Adrenal gland (tissue), 12 donors: ENCODE measurements around the gene LMAN1L. TPM values are rescaled to one million over a fixed set of nuclear protein-coding genes. Genes with fewer than 3 reads are reported as not detected.

ENCODE experiments used
- DNase-seq, 7 donors: peaks; one replicate each; pipeline ENCODE4 v3.0.0-alpha.2; 2019 to 2020
- H3K27ac ChIP-seq, 5 donors: fragments of 200-600 bp; sonication (generic) in 4 of 5; 1 replicate in 3 of 5; 2 replicates in 2 of 5; pipeline versions ENCODE4 v1.5.1 to v1.8.0; 2016 to 2020; ENCODE audit warnings: mild to moderate bottlenecking in 1 of 5
- H3K27me3 ChIP-seq: fragments of 200-600 bp; 2 replicates; pipeline ENCODE4 v1.8.0; 2021
- H3K36me3 ChIP-seq, 2 donors: fragments of 200-600 bp; replicated peaks in 1 of 2; 1 replicate in 1 of 2; 2 replicates in 1 of 2; pipeline versions ENCODE4 v1.5.1 to v1.8.0; 2018 to 2022
- H3K4me1 ChIP-seq, 2 donors: fragments of 200-600 bp; replicated peaks in 1 of 2; 1 replicate in 1 of 2; 2 replicates in 1 of 2; pipeline versions ENCODE4 v1.5.1 to v1.8.0; 2018 to 2021
- H3K4me3 ChIP-seq, 4 donors: fragments of 200-600 bp; sonication (generic) in 3 of 4; one replicate each; pipeline ENCODE4 v1.5.1; 2016 to 2018
- H3K9me3 ChIP-seq, 3 donors: fragments of 200-600 bp; sonication (generic) in 1 of 3; replicated peaks in 1 of 3; 1 replicate in 2 of 3; 2 replicates in 1 of 3; pipeline versions ENCODE4 v1.5.1 to v1.8.0; 2016 to 2021
- POLR2A ChIP-seq, 2 donors: fragments of 450-650 bp; IDR thresholded peaks; one replicate each; pipeline ENCODE4 v1.6.1; 2017; ENCODE audit warnings: antibody characterized with exemption in 2 of 2, mild to moderate bottlenecking in 2 of 2, moderate library complexity in 1 of 2
- WGBS, 4 donors: extraction: QIAGEN DNeasy Blood & Tissue Kit in 2 of 4; methylation state at CpG; one replicate each; pipeline versions ENCODE4 v1.1.5 to v1.1.7; 2013 to 2017; 5-methylcytosine and 5-hydroxymethylcytosine counted together
- intact Hi-C, 2 donors: fragments of 100-400 bp; cut with DNase I; formaldehyde crosslinking; loops; one replicate each; pipeline versions ENCODE4 v1.14.1 to v1.15.0; 2022 to 2023
- polyA plus RNA-seq, 3 donors: library from polyadenylated mRNA; stranded (reverse); fragments of 200-250 nt in 2 of 3; fragments of 350-450 nt in 1 of 3; fragmentation: Illumina TruSeq in 1 of 3; extraction: RNeasy Lipid Tissue Mini Kit (QIAGEN cat#74804) in 1 of 3; gene quantifications; one replicate each; pipeline ENCODE4 v1.2.3, GENCODE V29; 2013 to 2014
- total RNA-seq, 9 donors: library from RNA; depleted of rRNA in 4 of 9; stranded (reverse); fragments of >200 nt in 4 of 9; fragments of 120-200 nt in 1 of 9; fragmentation: NEBNext Ultra II Directional in 1 of 9; extraction: Animal tissue kit (Norgen Biotek cat#: 25700) in 1 of 9; gene quantifications; one replicate each; pipeline versions ENCODE4 v1.1.0 to v1.2.4, GENCODE V29; 2013 to 2023
- TF ChIP-seq, protein P1 (sequence below), 6 experiments: fragments of 450-650 bp in 4 of 6; fragments of 200-600 bp in 2 of 6; sonication (generic) in 1 of 6; IDR thresholded peaks; 1 replicate in 5 of 6; 2 replicates in 1 of 6; pipeline versions ENCODE4 v1.5.1 to v1.8.0; 2016 to 2021; ENCODE audit warnings: antibody characterized with exemption in 6 of 6, mild to moderate bottlenecking in 2 of 6, moderate library complexity in 1 of 6
- donor health status: healthy with polysubstance abuse.
- donor health status: Bipolar disorder and iron deficiency.
- donor health status: DM: yes; HTN: yes; CAD: no.
- donor health status: DM: no; HTN: no; CAD: no.
- donor health status: DM: no; HTN: no; CAD: no.
- donor health status: DM: yes; HTN: yes; CAD: no.

The LMAN1L gene
- total and polyA plus RNA-seq, 12 donors = 0.28 to 12.5 (median 5.1) TPM; not detected in 1

- Histone ChIP-seq H3K9me3 (no peaks in the 10 kb centered on the region), H3K4me1 (peaks cover 0 to 3% of the 10 kb centered on the region in 2 donors), H3K27ac (no peak overlapping the region), H3K36me3 (no peaks in the 10 kb centered on the region), H3K27me3 (no peaks in the 10 kb centered on the region), H3K4me3 (no peak overlapping the region)
- DNase-seq = no peak
- whole genome bisulfite sequencing, 4 donors = 82 to 85% (median 83%) methylated on average over 7 of the region's 7 CpGs
- intact Hi-C loops = no loop called here
- TF ChIP-seq, protein P1, sequence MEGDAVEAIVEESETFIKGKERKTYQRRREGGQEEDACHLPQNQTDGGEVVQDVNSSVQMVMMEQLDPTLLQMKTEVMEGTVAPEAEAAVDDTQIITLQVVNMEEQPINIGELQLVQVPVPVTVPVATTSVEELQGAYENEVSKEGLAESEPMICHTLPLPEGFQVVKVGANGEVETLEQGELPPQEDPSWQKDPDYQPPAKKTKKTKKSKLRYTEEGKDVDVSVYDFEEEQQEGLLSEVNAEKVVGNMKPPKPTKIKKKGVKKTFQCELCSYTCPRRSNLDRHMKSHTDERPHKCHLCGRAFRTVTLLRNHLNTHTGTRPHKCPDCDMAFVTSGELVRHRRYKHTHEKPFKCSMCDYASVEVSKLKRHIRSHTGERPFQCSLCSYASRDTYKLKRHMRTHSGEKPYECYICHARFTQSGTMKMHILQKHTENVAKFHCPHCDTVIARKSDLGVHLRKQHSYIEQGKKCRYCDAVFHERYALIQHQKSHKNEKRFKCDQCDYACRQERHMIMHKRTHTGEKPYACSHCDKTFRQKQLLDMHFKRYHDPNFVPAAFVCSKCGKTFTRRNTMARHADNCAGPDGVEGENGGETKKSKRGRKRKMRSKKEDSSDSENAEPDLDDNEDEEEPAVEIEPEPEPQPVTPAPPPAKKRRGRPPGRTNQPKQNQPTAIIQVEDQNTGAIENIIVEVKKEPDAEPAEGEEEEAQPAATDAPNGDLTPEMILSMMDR (IDR thresholded peaks at IDR 0.05) = no peak
- TF ChIP-seq POLR2A (IDR thresholded peaks at IDR 0.05) = no peak
Measured at GRCh38 chr15:74824976-74825375, 12.3 kb downstream of the LMAN1L start.

GRCh38 chr15:74825866-74826265 is 13.2 kb downstream of the LMAN1L start:
- Histone ChIP-seq H3K4me1 (peaks cover 0 to 3% of the 10 kb centered on the region in 2 donors), H3K4me3 (no peak overlapping the region), H3K9me3 (no peaks in the 10 kb centered on the region), H3K36me3 (no peaks in the 10 kb centered on the region), H3K27ac (no peak overlapping the region), H3K27me3 (no peaks in the 10 kb centered on the region)
- WGBS, 4 donors = 47 to 56% (median 53%) methylated on average over 3 to 10 of the region's 10 CpGs
- TF ChIP-seq, protein P1 (IDR thresholded peaks at IDR 0.05) = no peak
- TF ChIP-seq POLR2A (IDR thresholded peaks at IDR 0.05) = no peak
- intact Hi-C loops = no loop called here
- DNase-seq = peak in 1 of 7 donors; percentile 13

- Histone ChIP-seq H3K9me3 (no peaks in the 10 kb centered on the region), H3K27ac (no peak within 1 kb of the TSS), H3K4me3 (no peak within 1 kb of the TSS), H3K4me1 (peaks cover 0 to 3% of the 10 kb centered on the region in 2 donors), H3K36me3 (no peaks in the 10 kb centered on the region), H3K27me3 (no peaks in the 10 kb centered on the region)
- DNase-seq = peak in 6 of 7 donors; percentile 27 to 63 (median 50)
- TF ChIP-seq, protein P1 (IDR thresholded peaks at IDR 0.05) = no peak
- no peak for TF ChIP-seq POLR2A (IDR thresholded peaks at IDR 0.05)
- intact Hi-C loops = no loop called here
- 2 to 16% (median 4%) methylated on average over 19 to 43 of the region's 44 CpGs; no CpG with 5 or more reads in 1 of the 4 donors for WGBS, 4 donors
Measured at GRCh38 chr15:74826364-74826819, 13.8 kb downstream of the LMAN1L start, which contains the start of gene CPLX3. CPLX3 (plus strand) TSS chr15:74826627; CDS start chr15:74826704, 77 bp downstream.

DNA sequence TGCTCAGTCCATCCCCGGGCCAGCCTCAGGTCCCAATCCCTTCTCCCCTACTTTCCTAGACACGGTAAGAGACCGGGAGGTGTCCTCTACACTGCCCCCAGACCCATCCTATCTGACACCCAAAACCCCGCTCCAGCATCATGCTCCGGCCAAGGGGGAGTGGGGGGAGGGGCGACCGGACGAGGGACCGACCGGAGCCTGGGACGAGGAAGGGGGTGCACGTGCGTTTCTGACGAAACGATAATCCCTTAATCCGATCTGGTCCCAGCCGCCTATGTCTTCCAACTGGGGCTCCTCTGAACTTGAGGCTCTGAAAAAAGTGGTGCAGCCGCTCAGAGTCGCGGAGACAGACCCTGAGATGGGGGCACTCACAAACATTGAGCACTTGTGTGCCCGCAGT is 14.3 kb downstream of the LMAN1L start:
- no peaks in the 10 kb centered on the region for H3K27me3 ChIP-seq
- no peak overlapping the region for H3K27ac ChIP-seq
- H3K4me3 ChIP-seq = no peak overlapping the region
- H3K36me3 ChIP-seq = no peaks in the 10 kb centered on the region
- intact Hi-C loops = no loop called here
- DNase-seq = no peak
- H3K4me1 ChIP-seq = peaks cover 0 to 3% of the 10 kb centered on the region in 2 donors
- WGBS, 4 donors = 17 to 42% (median 24%) methylated on average over 4 to 21 of the region's 21 CpGs
- no peak for TF ChIP-seq POLR2A (IDR thresholded peaks at IDR 0.05)
- TF ChIP-seq, protein P1 (IDR thresholded peaks at IDR 0.05) = no peak
- H3K9me3 ChIP-seq = no peaks in the 10 kb centered on the region
